ENCODE measurements around the gene GATAD2A.
A peak's percentile ranks its signal among the peaks of the same experiment; 100 is the strongest.

GATAD2A gene

DNA sequence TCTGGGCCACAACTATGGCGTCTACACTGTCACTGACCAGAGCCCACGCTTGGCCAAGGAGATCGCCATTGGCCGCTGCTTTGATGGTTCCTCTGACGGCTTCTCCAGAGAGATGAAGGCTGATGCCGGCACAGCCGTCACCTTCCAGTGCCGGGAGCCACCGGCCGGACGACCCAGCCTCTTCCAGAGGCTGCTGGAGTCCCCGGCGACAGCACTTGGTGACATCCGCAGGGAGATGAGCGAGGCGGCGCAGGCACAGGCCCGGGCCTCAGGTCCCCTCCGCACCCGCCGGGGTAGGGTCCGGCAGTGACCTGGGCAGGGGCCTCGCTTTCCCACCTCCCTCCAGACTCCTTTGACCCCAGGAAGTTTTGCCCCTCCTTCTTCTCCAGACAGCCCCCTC lies 140.2 kb downstream of the GATAD2A start:
- DNase-seq (ENCODE audit: low read depth in 3 of 3), result no peak

DNA sequence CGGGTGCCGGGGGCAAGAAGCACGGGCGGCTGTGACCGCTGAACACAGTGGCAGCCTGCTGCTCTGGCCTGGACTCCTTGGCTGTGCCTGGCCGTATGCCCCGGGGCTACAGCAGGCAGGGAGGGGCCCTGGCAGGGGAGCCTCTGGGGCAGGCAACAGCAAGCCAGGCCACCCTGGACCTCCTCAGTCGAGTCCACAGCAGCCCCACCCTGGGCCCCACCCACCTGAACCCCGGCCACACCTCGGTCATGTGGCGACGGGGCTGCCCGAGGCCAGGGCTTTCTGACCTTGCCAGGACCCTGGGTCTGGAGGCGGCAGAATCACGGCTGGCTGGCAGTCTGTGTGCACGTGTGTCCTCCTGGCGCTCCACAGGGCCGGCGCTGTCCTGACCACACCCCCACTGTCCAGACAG lies 141.3 kb downstream of the GATAD2A start:
- no peak for DNase-seq (ENCODE audit: low read depth in 3 of 3)

DNA sequence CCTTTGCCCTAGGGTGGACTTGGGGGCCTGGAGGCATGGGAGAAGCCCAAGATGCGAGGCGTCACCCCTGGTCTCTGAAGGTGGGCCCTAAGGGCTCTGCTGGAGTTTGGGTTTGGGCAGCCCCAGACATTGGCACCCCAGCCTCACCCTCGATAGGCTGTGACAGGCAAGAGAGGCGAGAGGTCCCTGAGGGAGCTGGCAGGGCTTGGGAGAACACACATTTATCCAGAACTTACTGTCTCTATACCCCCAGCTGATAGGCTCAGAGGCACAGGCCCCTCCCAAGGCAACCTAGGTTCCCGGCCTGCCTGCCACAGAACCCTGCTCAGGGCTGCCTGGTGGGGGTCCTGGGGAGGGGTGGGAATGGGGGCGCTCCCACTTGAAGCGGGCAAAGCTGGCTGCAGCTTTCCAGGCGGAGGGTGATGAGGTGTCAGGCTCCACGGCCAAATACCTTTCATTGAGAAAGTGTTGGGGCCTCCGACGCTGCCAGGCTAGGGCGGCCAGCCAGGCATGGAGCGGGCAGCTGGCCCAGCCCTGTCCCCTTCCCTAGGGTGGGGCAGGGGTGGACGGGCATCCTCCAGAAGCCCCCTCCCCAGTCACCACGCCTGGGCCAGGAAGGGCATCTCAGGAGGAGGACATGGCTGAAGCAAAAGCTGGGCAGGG lies 142.3 kb downstream of the GATAD2A start:
- no peak for DNase-seq (ENCODE audit: low read depth in 3 of 3)

DNA sequence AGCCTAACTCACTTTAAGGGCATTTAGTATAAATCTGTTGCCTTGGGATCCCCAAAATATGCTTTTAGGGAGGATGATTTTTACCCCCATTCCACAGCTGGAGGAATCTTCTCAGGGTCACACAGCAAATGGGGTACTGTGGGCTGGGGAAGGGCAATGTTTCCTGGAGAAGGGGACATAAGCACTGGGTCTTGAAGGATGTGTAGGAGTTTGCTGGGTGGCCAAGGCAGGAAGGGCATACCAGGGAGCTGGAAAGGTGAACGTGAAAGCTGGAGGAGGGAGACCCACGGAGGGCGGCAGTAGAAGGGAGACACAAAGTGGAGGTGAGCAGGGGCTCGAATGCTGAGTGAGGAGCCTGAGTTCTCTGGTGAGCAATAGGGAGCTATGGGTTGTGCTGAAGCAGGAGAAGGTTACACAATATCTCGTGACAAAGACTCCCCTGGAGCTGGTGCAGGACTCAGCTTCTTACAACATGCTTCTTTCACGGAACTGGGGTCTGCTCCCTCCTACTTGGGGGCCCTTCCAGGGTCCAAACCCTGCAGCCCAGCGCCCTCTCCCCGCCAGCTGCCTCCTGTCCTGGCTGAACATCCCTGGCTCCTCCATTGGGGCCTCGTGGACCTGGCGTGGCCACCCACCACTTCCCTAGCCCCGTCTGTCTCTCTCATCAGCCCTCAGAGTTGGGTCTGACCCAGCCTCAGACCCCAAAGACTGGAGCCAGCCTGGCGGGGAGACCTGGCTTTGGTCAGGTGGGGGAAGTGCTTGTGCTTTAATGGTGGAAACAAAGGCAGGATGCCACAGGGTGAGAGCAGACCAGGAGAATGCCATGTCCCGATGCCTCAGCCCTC lies 143.7 kb downstream of the GATAD2A start:
- DNase-seq (ENCODE audit: low read depth in 3 of 3), result no peak

DNA sequence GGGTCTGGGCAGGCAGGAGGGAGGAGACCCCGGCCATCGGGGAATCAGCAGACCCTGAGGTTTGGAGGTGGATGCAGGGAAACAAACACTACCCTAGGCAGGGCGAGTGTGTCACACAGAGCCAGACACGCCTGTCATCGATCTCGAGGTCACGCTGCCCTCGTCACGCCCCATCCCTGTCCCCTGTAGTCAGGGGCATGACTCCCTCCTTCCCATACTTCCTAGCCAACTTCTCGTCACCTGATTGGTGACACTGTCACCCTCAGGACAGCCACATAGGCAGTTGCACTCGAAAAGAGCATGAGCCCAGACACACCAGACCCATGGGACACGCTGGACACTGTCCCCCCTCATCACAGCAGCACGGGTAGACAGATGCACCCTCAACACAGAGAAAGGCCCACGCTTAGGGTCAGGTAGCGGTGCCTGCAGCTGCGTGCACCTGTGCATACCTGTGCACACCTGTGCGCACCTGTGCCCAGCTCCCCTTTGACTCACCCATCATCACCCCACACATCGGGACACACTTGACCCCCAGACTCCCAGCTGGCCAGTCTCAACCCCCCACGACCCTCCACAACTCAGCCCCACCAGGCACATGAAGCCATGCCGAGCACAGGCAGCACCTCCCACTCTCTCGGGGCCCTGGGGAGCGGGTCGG lies 144.5 kb downstream of the GATAD2A start:
- no peak for DNase-seq (ENCODE audit: low read depth in 3 of 3)

DNA sequence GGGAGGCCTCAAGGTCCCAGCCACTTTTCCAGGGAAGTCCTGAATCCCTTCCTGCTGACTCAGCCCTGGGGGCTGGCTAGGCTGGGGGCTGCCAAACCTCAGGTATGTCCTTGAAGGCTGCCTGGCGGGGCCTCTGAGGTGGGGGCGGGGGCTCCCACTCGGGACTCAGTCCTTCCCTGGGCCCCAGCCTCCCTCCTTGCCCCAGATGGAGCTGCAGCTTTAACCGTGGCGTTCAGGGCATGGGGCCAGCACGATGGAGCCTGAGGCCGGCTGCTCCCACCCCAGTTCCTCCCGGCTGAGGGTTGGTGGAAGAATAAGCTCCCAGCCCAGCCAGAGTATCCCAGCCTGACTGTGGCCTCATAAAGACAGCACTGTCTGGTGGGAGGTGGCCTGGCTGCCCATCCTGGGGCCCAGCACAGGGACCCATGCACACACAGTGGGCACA lies 145.0 kb downstream of the GATAD2A start:
- no peak for DNase-seq (ENCODE audit: low read depth in 3 of 3)

DNA sequence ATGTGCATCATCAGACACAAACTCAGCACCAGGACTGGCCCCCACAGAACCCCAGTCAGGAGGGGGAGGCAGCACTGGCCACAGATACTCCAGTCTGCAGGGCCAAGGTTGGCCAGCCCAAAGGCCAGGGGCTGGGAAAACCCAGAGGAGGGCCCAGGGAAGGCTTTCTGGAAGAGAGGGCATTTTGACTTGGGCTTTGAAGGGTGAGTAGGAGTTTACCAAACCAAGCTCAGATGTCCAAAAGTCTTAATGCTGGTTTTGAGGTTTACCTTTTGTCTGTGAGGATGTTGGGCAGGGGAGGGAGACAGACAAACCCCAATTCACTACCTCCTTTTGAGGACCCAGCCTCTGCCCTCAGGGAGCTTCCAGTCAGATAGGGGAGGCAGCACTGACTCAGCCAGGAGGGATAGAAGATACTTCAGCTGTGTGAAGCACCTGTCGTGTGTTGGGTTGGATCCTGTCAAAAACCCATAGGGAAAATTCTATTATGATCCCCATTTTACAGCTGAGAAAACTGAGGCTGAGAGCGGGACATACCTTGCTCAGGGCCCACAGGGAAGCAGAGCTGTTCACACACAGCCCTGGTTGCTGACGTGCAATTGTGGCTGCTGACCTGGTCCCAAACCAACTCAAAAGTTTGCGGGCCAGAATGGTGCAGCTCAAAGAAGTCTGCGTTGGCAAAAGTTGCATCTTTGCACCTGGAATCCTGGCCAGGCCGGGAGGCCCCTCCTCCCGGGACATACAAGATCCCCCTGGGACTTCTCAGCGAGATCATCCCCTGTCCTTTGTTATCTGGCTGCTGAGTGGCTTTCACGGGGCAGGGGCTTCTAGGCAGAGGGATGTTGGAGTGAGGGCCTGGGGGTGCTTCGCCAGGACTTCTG lies 145.7 kb downstream of the GATAD2A start:
- DNase-seq (ENCODE audit: low read depth in 3 of 3), result no peak

DNA sequence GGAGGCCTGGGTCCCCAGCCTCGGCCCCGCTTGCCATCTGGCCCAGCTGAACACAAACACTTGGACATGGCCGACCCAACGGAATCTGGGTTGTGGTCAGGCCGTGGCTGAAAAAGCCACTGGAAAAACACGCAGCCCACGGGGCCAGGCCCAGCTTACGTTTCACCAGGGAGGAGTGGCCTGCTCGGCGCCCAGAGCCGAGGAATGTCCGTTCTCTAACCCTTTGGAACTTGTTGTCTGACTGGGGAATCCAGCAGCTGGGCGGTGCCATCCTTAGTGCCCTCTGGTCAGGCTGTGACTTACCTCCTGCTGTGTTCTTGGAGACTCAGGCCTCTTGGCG lies 146.3 kb downstream of the GATAD2A start:
- DNase-seq (ENCODE audit: low read depth in 3 of 3), result no peak

DNA sequence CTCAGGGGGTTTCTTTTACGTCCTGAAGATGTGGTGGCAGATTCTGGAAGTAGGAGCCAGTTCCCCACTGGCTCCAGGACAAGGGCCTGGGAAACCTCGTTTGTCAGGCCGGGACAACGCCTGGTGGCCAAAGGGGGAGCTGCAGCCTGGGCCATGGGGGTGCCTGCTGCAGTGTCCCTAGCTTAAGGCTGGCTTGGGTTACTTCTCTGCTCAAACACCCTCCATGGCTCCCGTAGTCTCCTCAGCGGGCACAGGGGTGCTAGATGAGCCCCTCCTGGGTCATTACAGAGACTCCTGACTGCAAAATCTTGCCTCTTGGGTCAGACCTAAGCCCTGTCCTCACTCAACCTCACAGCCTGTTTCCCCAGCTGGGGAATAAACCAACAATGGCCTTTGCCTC lies 147.3 kb downstream of the GATAD2A start:
- DNase-seq (ENCODE audit: low read depth in 3 of 3), result no peak

DNA sequence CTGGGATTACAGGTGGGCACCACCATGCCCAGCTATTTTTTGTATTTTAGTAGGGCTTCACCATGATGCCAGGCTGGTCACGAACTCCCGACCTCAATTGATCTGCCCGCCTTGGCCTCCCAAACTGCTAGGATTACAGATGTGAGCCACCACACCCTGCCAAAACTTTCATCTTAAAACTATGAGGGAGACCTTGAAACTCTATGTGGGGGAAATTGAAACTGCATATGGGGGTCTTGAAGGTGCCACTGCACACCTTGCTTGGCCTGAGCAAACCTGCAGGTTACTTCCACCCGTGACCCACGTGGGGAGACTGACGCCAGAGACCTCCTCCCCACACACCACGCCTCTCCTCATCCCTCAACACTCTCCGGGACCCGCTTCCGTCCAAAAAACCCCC lies 148.2 kb downstream of the GATAD2A start:
- DNase-seq (ENCODE audit: low read depth in 3 of 3), result no peak

DNA sequence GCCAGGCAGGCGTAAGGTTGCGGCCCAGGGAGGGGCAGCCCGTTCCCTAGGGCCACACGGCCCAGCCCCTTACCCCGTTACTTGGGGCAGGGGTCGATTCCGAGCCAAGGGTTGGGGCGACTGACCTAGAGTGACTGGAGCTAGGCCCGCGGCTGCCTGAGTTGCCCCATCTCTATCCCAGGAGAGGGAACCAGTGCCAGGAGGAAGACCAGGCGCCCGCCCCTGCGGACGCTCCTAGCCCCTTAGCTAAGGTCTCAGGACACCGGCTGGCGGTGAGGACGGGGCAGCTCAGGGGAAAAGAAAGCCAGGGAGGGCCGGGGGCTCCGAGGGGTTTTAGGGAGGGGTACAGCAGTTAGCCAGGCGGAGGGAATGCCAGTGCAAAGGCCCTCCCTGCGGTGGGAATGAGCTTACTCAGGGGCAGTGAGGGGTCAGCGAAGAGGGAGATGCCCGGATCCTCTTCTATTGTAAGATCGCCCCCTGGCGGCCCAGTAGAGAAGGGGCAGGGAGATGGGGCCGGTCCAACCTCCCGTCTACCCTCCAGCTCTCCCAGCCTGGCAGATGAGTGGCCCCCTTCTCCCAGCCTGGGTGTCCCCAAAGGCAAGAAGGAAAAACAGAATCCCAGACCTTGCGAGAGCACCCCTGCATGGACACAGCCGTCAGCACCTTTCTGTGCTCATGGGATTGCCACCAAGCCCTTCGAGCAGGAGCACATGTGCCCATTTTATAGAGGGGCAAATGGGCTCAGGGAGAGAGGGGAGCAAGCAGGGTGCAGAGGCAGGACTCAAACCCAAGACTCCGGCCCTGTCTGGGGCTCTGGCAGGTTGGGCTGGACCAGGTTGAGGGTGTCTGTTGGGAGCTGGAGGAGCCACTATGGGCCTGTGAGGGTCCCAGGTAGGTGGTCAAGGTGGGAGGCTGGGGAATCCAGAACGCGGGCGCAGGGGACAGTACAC lies 148.9 kb downstream of the GATAD2A start:
- DNase-seq (ENCODE audit: low read depth in 3 of 3), result peak in 2 of 3 experiments; percentile 45 to 49

DNA sequence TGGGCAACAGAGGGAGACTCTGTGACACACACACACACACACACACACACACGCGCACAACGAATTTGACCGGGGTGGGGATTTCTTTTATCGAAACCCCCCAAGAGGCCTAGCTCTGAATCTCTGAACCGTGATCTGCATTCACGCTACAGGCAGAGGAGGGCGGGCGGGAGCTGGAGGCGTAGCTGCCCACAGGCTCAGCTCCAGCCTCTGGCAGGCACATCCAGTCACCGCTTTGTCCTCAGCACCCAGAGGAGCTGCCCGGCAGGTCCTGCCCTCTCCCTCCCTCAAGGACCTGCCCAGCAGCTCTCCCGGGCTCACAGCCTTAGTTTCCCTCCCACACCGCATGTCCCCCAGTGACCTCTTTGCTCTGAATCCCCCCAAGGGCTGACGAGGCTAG lies 152.6 kb downstream of the GATAD2A start:
- no peak for DNase-seq (ENCODE audit: low read depth in 3 of 3)
